Loucy (cell line): ENCODE measurements around the gene MYADM.
A peak's percentile ranks its signal among the peaks of the same experiment; 100 is the strongest.

Source experiments
- H2AFZ ChIP-seq: fragments of 200-600 bp; sonication (generic); 2 replicates; pipeline ENCODE4 v1.6.0; 2016; ENCODE audit warnings: antibody characterized with exemption, mild to moderate bottlenecking, low read length, moderate library complexity
- H3F3A ChIP-seq: fragments of 200-600 bp; 2 replicates; pipeline ENCODE4 v1.6.0; 2016; ENCODE audit warnings: antibody characterized with exemption, low read depth, mild to moderate bottlenecking
- H3K27me3 ChIP-seq: fragments of 200-600 bp; sonication (generic); 2 replicates; pipeline ENCODE4 v1.6.1; 2014; ENCODE audit warnings: low read length, mild to moderate bottlenecking; ENCODE audit not compliant: insufficient read depth, poor library complexity, severe bottlenecking
- H3K36me3 ChIP-seq: fragments of 200-600 bp; sonication (generic); 2 replicates; pipeline ENCODE4 v1.6.1; 2016; ENCODE audit warnings: low read length; ENCODE audit not compliant: insufficient read depth
- H3K4me1 ChIP-seq: fragments of 200-600 bp; sonication (generic); 2 replicates; pipeline ENCODE4 v1.5.1; 2014; ENCODE audit warnings: low read length, mild to moderate bottlenecking; ENCODE audit not compliant: insufficient read depth, poor library complexity, severe bottlenecking
- H3K4me2 ChIP-seq: fragments of 200-600 bp; sonication (generic); 2 replicates; pipeline ENCODE4 v1.6.0; 2014; ENCODE audit warnings: antibody characterized with exemption, low read length, low read depth, mild to moderate bottlenecking; ENCODE audit not compliant: poor library complexity, severe bottlenecking
- H3K4me3 ChIP-seq: fragments of 200-600 bp; sonication (generic); 2 replicates; pipeline ENCODE4 v1.5.1; 2014; ENCODE audit warnings: low read length, mild to moderate bottlenecking, mixed read lengths; ENCODE audit not compliant: poor library complexity, severe bottlenecking
- H3K79me2 ChIP-seq: fragments of 200-600 bp; sonication (generic); 2 replicates; pipeline ENCODE4 v1.6.1; 2014; ENCODE audit warnings: low read length; ENCODE audit not compliant: insufficient read depth
- H3K9ac ChIP-seq: fragments of 200-600 bp; sonication (generic); 2 replicates; pipeline ENCODE4 v1.6.0; 2014; ENCODE audit warnings: mild to moderate bottlenecking, low read depth, low read length, moderate library complexity; ENCODE audit not compliant: poor library complexity, severe bottlenecking
- H3K9me2 ChIP-seq: fragments of 200-600 bp; sonication (generic); replicated peaks from 2 replicates; pipeline ENCODE4 v1.6.1; 2016; ENCODE audit warnings: low read depth, low read length, mixed read lengths
- H3K9me3 ChIP-seq: fragments of 200-600 bp; sonication (generic); 2 replicates; pipeline ENCODE4 v1.6.1; 2014; ENCODE audit warnings: mild to moderate bottlenecking, antibody characterized with exemption, low read length, low read depth; ENCODE audit not compliant: insufficient read depth
- H4K20me1 ChIP-seq: fragments of 200-600 bp; sonication (generic); 2 replicates; pipeline ENCODE4 v1.6.0; 2014; ENCODE audit warnings: antibody characterized with exemption, low read length, mild to moderate bottlenecking; ENCODE audit not compliant: insufficient read depth, poor library complexity, severe bottlenecking
- CTCF ChIP-seq: fragments of 200-600 bp; sonication (generic); conservative IDR thresholded peaks from 2 replicates; pipeline ENCODE4 v1.5.1; 2014; ENCODE audit warnings: mild to moderate bottlenecking, antibody characterized with exemption, low read length
- EZH2phosphoT487 ChIP-seq: fragments of 200-600 bp; IDR thresholded peaks from 2 replicates; pipeline ENCODE4 v1.6.1; 2018; ENCODE audit warnings: antibody characterized with exemption, mild to moderate bottlenecking, moderate library complexity, borderline replicate concordance

MYADM gene

GRCh38 chr19:53880711-53881481 lies 13.2 kb downstream of the MYADM start:
- Histone ChIP-seq H3K9ac (no peak overlapping the region), H3K27me3 (peaks cover 17% of the 10 kb centered on the region), H3K4me2 (peak overlapping the region; percentile 86)

GRCh38 chr19:53881482-53882390 lies 14.1 kb downstream of the MYADM start, which contains the start of gene PRKCG:
Gene PRKCG, plus strand, starts transcription at chr19:53882197. Its CDS starts 298 bp downstream, at chr19:53882495.
- Histone ChIP-seq H3K27me3 (peaks cover 17% of the 10 kb centered on the region), H3K4me1 (peaks cover 28% of the 10 kb centered on the region), H3K4me2 (peak within 1 kb of the TSS; percentile 86), H3F3A (no peaks in the 10 kb centered on the region), H3K36me3 (peaks cover 2% of the 10 kb centered on the region; the same call in 1 of the 2 replicates), H3K9ac (peak within 1 kb of the TSS; percentile 38), H4K20me1 (peaks cover 6% of the 10 kb centered on the region), H3K4me3 (peak within 1 kb of the TSS; percentile 71), H3K9me3 (no peaks in the 10 kb centered on the region), H2AFZ (peak within 1 kb of the TSS; percentile 78), H3K9me2 (no peaks in the 10 kb centered on the region), H3K79me2 (peaks cover 2% of the 10 kb centered on the region; the same call in 1 of the 2 replicates)
- TF ChIP-seq CTCF (peak; percentile 45), EZH2phosphoT487 (no peak)

More at GRCh38 chr19:53880711-53881481, 13.2 kb downstream of the MYADM start:
- Histone ChIP-seq H2AFZ (peak overlapping the region; percentile 78; the same call in 1 of the 2 replicates), H3K9me2 (no peaks in the 10 kb centered on the region), H3K79me2 (peaks cover 9% of the 10 kb centered on the region; the same call in 1 of the 2 replicates), H3K4me1 (peaks cover 29% of the 10 kb centered on the region), H3K9me3 (no peaks in the 10 kb centered on the region), H4K20me1 (peaks cover 13% of the 10 kb centered on the region), H3F3A (no peaks in the 10 kb centered on the region), H3K36me3 (peaks cover 8% of the 10 kb centered on the region; the same call in 1 of the 2 replicates), H3K4me3 (peak overlapping the region; percentile 71)
- TF ChIP-seq EZH2phosphoT487 (no peak), CTCF (no peak)

- Histone ChIP-seq H3K9me2 (no peaks in the 10 kb centered on the region), H3K4me2 (peak overlapping the region; percentile 86), H2AFZ (peak overlapping the region; percentile 78; the same call in 1 of the 2 replicates), H3K9me3 (no peaks in the 10 kb centered on the region), H3K36me3 (no peaks in the 10 kb centered on the region), H3K79me2 (no peaks in the 10 kb centered on the region), H3K4me3 (peak overlapping the region; percentile 71), H4K20me1 (no peaks in the 10 kb centered on the region), H3K27me3 (peaks cover 17% of the 10 kb centered on the region), H3F3A (no peaks in the 10 kb centered on the region), H3K4me1 (peaks cover 28% of the 10 kb centered on the region), H3K9ac (no peak overlapping the region)
- TF ChIP-seq CTCF (no peak), EZH2phosphoT487 (no peak)
These were observed 14.8 kb downstream of the MYADM start for GRCh38 chr19:53882391-53883050.
